GM04504 (cell line): ENCODE data around the gene UCHL1.
"Not testable (repeated sequence)": the region's sequence is repeated elsewhere in the genome, so short reads cannot be mapped to it uniquely, and the experiment has no call there.

Source experiments
- DNase-seq: peaks from one replicate; pipeline ENCODE4 v3.0.0-alpha.2; 2012; ENCODE audit warnings: low read depth

The UCHL1 gene

DNA sequence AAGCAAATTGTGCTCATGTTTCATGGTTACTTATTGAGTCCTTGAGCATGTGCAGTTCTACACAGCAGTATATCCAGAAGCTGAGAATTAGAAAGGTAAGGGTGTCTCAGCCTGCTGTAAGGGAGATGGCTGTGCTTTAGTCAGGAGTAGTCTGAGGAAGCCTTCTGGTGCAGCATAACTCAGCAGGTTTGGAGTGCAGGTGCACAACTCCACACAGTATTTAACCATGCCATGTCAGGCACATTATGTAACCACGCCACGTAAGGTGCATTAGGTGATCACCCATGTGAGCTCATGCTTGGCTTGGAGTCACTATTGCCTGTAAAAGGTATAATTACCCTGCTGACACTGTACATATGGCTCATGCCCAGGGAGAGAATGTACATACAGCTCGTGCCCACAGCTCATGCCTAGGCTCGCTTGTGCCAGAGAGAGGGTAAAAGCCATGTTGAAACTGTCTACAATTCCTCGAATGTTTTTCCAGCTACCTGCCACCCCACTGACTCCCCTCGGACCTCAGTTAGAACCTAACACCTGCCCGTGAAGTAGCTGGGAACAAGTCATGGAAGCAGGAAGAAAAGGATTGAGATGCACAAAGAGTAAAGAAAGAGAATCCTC, 37.8 kb downstream of the UCHL1 start:
- no peak for DNase-seq

DNA sequence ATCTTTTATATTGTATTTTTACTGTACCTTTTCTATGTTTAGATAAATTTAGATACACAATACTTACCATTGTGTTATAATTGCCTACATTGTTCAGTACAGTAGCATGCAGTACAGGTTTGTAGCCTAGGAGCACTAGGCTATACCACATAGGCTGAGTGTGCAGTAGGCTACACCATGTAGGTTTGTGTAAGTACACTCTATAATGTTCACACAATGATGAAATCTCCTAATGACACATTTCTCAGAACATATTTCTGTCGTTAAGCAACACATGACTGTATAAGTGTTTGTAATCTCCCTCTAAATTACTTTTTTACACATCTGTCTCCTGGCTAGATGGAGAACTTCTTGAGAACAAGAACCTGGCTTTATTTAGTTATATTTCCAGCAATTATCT, 40.3 kb downstream of the UCHL1 start:
- DNase-seq, result no peak

GRCh38 chr4:41297832-41298231, 41.1 kb downstream of the UCHL1 start:
- no peak for DNase-seq

DNA sequence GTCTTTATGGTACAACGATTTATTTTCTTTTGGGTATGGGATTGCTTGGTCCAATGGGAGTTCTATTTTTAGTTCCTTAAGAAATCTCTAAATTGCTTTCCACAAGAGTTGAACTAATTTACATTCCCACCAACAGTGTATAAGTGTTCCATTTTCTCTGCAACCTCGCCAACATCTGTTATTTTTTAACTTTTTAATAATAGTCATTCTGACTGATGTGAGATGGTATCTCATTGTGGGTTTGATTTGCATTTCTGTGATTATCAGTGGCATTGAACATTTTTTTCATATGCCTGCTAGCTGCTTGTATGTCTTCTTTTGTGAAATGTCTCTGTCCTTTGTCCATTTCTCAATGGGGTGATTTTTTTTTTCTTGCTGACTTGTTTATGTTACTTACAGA, 42.8 kb downstream of the UCHL1 start:
- DNase-seq, result no peak

DNA sequence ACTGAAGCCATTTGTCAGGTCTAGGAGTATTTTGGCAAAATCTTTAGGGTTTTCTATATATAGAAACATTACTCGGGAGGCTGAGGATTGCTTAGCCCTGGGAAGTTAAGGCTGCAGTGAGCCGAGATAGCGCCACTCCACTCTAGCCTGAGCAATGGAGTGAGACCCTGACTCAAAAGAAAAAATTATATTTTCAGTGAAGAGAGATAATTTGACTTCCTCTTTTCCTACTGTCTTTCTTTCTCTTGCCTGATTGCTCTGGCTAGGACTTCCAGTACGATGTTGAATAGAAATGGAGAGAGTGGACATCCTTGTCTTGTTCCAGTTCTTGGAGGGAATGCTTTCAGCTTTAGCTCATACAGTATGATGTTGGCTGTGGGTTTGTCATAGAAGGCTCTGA, 44.4 kb downstream of the UCHL1 start:
- DNase-seq, result no peak

DNA sequence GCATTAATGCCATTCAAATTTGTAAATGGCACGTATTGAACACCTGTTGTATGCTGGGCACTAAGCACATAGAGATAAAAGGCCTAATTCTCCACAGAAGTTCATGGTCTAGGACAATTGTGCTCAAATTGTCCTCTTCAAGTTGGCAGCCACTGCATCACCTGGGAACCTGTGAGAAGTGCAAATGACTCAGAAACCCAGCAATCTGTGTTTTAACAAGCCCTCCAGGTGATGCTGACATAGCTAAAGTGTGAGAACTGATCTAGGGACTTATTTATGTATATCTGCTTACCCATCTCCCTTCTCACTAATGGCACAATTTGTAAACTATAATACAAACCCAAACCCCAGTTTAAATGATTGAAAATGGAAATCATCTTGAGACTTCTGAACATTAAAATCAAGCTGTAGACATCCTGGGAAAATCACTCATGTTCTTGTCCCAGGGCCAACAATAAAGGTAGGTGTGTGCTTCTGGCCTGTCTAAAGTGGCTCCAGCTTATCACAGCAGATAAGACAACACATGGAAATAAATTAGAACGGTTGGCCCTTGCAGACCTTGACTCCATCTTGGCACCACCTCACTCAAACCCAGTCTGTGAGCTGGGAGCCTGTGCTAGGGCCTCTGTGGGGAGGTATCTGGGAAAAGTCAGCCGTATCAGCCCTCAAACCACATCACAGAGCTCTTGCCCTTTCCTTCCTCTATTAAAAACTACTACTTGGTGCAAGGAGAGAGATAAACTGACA, 46.8 kb downstream of the UCHL1 start:
- DNase-seq, result no peak

GRCh38 chr4:41304221-41304620, 47.5 kb downstream of the UCHL1 start:
- DNase-seq, result no peak

DNA sequence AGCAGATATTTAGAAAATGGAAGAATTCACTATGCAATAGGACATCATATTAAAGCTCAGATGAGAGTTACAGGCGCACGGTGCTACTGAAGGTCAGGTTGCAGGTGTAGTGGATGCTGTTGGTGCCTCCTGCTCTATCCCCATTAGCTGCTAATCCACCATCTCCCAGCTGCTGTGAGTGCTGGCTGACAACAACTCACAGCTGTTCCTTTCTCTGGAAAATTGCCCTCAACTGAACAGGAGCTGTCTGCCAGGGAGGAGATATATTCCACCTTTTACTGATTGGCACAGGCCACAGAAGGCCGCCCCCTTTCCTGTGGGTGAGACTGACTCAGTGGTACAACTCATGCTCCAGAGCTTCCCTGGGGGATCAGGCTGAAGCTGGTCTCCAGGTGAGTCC, 48.7 kb downstream of the UCHL1 start:
- no peak for DNase-seq

DNA sequence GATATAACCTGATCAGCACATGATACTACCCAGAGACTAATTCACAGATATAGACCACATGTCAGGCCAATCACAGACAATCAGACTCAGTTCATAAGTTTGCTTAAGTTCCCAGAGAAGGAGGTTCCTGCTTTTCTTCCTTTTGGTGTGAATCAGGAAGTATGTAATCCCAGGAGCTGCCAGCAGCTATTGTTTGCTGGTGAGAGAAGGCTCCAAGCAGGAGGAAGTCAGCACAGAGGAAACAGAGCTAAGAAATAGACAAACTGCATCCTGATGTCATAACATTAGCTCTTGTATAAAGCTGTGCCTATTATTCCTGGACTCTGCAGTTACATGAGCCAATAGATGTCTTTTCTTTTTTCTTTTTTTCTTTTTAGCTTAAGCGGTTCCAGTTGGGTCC, 50.9 kb downstream of the UCHL1 start:
- DNase-seq, result no peak

- DNase-seq, result no peak
Observed at GRCh38 chr4:41308398-41308797, 51.7 kb downstream of the UCHL1 start.

DNA sequence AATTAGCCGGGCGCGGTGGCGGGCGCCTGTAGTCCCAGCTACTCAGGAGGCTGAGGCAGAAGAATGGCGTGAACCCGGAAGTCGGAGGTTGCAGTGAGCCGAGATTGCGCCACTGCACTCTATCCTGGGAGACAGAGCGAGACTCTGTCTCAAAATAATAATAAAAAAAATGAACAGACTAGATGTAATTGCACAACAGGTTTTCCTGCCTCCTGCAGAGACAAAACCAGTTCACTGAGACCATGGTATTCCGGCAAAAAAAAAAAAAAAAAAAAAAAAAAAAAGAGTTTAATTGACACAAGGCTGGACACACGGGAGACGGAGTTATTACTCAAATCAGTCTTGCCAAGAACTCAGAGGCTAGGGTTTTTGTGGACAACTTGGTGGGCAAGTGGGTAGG, 58.7 kb downstream of the UCHL1 start:
- DNase-seq, result not testable (repeated sequence)

- no peak for DNase-seq
Observed at GRCh38 chr4:41315862-41316261, 59.1 kb downstream of the UCHL1 start.
